Measurements from ENCODE around the gene CFAP99. TPM values are rescaled to one million over a fixed set of nuclear protein-coding genes. Genes with fewer than 3 reads are reported as not detected.

CFAP99 gene
- total RNA-seq, 2 experiments from 2014 or later: not detected

DNA sequence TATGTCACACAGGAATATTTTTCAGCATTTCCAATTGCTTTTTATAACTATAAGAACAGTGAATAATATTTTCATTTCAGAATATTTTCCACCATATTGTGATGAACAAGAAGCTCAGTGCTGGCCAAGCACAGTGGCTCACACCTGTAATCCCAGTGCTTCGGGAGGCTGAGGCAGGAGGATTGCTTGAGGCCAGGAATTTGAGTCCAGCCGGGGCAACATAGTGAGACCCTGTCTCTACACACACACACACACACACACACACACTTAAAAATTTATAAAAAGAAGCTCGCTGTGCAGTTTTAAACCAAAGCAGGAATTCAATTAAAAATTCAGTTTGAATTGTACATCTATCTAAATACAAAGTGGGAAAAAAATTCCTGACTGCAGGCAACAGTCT lies 3.5 kb upstream of the CFAP99 start:
- Mint-ChIP-seq H3K27me3 (ENCODE audit: low read depth) (peaks cover 41% of the 10 kb centered on the region), H3K4me1 (ENCODE audit: low read depth) (peaks cover 76% of the 10 kb centered on the region), H3K36me3 (ENCODE audit: low read depth) (no peaks in the 10 kb centered on the region), H3K27ac (no peak overlapping the region), H3K9me3 (ENCODE audit: insufficient read depth) (no peaks in the 10 kb centered on the region), H3K4me3 (no peak overlapping the region)
- DNase-seq (no peak), ATAC-seq (no peak)
- ChIA-PET CTCF (interaction anchor here (1.2 to 1.6 kb wide), 4 partner anchors 22 to 195 kb away, joined by 3 to 5 read pairs (median 5); no protein-coding TSS in a partner anchor), POLR2A (interaction anchor here (0.9 to 1.0 kb wide), 2 partner anchors 173 to 408 kb away, joined by 3 to 4 read pairs; partner anchors contain the start of genes HAUS3 and POLN)

DNA sequence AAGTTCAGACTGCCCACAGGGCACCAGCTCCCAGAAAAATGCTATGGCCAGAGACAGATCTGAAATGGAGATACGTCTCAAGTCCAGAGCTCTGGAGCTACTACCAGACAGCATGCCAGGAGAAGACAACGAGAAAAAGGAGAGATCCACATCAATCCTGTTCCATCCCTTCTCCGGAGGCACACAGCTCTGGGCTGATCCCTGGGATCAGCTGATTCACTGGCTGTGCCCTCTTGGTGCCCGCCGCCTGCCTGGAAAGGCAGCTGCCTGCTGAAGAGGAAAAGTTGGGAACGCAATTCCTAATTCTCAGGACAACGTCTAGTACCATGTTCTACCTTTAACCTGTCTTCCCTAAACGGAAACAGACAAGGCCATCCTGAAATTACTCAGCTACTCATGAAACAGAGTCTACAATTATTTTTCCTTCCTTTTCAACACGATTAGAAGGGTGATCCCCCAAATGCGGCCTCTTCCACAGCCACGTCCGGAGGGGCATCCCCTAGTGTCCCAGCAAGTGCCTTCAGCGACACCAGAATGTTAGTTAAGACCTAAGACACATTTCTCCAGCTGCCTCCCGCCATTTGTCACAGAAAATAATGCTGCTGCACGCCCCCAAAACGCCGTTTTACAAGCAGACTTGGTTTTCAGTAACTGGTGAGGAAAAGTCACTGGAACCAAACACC lies 2.7 kb upstream of the CFAP99 start:
- Mint-ChIP-seq H3K4me3 (peak overlapping the region; percentile 52), H3K27me3 (ENCODE audit: low read depth) (peaks cover 49% of the 10 kb centered on the region), H3K27ac (no peak overlapping the region), H3K36me3 (ENCODE audit: low read depth) (no peaks in the 10 kb centered on the region), H3K4me1 (ENCODE audit: low read depth) (peaks cover 73% of the 10 kb centered on the region), H3K9me3 (ENCODE audit: insufficient read depth) (no peaks in the 10 kb centered on the region)
- no peak for DNase-seq
- ChIA-PET POLR2A (interaction anchor here (0.5 to 1.0 kb wide), 4 partner anchors 52 to 620 kb away, joined by 3 to 4 read pairs (median 3); partner anchors contain the start of genes HAUS3 and POLN), CTCF (interaction anchor here (1.2 to 1.6 kb wide), 4 partner anchors 23 to 196 kb away, joined by 3 to 5 read pairs (median 5); no protein-coding TSS in a partner anchor)
- ATAC-seq: no peak

DNA sequence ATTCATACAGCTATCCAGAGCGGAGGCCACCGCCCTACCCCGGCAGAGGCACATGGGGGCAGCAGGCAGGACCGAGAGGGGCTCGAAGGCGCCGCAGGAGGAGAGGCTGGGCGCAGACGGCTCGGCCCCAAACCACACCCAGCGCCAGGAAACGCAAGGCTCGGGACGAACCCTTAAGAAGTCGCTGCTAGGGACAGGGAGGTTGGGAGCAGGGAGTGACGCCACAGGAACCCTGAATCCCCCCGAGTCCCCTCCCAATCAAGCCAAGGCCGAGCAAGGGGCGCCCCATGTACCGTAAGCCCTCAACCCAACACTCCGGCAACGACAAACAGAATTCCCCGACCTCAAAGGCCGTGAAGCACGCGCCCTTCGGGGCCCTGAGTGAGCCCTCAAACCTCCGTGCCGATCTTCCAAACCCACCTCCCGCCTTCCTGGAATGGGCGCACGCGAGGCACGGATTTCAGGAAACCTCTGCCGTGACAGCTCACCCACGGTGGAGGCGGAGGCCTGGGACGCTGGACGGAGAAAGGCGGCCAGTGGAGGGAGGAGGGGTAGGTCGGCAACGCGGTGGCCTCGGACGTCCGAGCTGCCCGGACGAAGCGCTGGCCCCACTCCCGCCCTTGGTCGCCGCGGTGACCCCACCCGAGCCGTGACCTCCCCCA lies 2.1 kb upstream of the CFAP99 start:
- CTCF ChIA-PET: interaction anchor here (1.2 to 1.6 kb wide), 3 partner anchors 23 to 197 kb away, joined by 5 read pairs; no protein-coding TSS in a partner anchor
- Mint-ChIP-seq H3K27me3 (ENCODE audit: low read depth) (peaks cover 50% of the 10 kb centered on the region), H3K4me1 (ENCODE audit: low read depth) (peaks cover 66% of the 10 kb centered on the region)

DNA sequence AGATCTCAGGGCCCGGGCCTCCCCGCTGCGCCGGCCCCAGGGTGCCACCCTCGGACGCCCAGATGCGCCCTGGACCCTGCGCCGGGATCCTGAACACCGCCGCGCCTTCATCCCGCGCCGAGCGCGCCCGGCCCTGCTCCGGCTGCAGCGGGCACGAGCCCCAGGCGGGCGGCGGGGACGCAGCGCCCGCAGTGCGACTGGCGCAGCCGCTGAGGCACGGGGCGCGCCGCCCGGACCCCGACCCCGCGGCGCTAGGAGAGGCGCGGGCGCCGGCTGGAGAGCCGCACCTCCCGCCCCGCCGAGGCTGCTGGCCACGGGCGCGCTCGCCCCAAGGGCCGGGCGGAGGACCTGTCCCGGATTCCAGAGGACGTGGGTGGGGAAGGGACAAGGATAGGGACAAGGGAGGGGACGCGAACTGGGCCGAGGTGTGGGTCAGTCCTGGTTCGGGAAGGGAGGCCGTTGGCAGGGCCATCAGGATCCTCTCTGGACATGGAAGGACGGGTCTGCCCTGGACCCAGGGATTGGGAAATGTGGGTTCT lies 1.5 kb upstream of the CFAP99 start:
- Mint-ChIP-seq H3K9me3 (ENCODE audit: insufficient read depth) (no peaks in the 10 kb centered on the region), H3K27ac (no peak overlapping the region), H3K36me3 (ENCODE audit: low read depth) (no peaks in the 10 kb centered on the region), H3K27me3 (ENCODE audit: low read depth) (peaks cover 56% of the 10 kb centered on the region), H3K4me1 (ENCODE audit: low read depth) (peaks cover 60% of the 10 kb centered on the region), H3K4me3 (peak overlapping the region; percentile 75)
- ChIA-PET CTCF (no interaction called here), POLR2A (no interaction called here)
- DNase-seq (no peak), ATAC-seq (no peak)

More for the DNA sequence above, 2.1 kb upstream of the CFAP99 start:
- ATAC-seq (no peak), DNase-seq (no peak)
- Mint-ChIP-seq H3K4me3 (peak overlapping the region; percentile 52), H3K27ac (no peak overlapping the region), H3K9me3 (ENCODE audit: insufficient read depth) (no peaks in the 10 kb centered on the region), H3K36me3 (ENCODE audit: low read depth) (no peaks in the 10 kb centered on the region)
- POLR2A ChIA-PET: interaction anchor here (0.6 kb wide), 1 partner anchor 621 kb away, joined by 3 read pairs; no protein-coding TSS in a partner anchor

DNA sequence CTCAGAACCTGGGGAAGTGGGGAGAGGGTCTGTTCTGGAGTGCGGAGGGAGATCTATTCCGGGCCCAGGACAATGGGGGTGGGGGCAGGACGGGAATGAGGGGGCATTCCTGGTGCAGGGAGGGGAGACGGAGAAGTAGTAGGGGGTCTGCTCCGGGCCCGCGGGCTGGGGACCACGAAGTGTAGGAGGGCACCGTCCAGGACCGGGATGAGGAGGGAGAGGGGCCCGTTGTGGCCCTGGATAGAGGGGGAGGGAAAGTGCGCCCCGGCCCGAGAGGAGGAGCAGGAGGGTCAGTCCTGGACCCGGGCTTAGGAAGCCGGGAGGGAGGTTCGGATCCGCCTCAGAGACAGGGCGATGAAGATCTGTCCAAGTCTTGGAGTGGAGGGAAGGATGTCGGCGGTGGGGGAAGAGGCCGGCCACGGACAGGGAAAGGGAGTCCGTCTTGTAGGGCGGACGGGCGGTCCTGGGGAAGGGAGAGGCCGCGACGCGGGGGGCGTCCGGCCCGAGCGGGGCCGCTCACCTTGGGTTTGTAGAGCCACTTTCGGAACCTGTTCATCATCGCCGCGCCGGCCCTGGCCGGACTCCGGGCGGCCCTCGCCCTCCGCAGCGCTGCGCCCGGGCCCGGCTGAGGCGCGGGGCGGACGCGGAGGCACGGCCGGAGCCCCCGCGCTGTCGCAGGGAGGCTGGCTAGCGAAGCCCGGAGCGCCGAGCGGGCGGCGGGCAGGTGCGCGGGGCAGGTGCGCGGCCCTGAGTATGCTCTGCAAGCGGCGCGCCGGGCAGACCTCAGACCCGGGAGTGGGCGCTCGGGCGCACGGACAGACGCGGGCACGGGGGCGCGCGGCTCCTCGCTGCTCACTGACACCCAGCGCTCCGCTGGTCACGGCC lies 748 bp upstream of the CFAP99 start, which contains the start of gene ZFYVE28:
TSS of gene ZFYVE28 (minus strand) at position 881 of the 885 bp plus-strand sequence. CDS start at position 559, 322 bp downstream.
- peak within 1 kb of the TSS; percentile 13 for H3K27ac Mint-ChIP-seq
- no peaks in the 10 kb centered on the region for H3K36me3 Mint-ChIP-seq (ENCODE audit: low read depth)
- no peak for ATAC-seq
- H3K4me1 Mint-ChIP-seq (ENCODE audit: low read depth): peaks cover 53% of the 10 kb centered on the region
- peaks cover 58% of the 10 kb centered on the region for H3K27me3 Mint-ChIP-seq (ENCODE audit: low read depth)
- DNase-seq: no peak
- no peaks in the 10 kb centered on the region for H3K9me3 Mint-ChIP-seq (ENCODE audit: insufficient read depth)
- ChIA-PET CTCF (interaction anchor here (1.3 to 1.5 kb wide), 2 partner anchors 197 to 198 kb away, joined by 4 to 6 read pairs; no protein-coding TSS in a partner anchor), POLR2A (interaction anchor here (0.9 to 1.4 kb wide), 3 partner anchors 15 to 127 kb away, joined by 3 to 6 read pairs (median 3); partner anchors contain the start of gene RNF4)
- peak within 1 kb of the TSS; percentile 76 for H3K4me3 Mint-ChIP-seq

DNA sequence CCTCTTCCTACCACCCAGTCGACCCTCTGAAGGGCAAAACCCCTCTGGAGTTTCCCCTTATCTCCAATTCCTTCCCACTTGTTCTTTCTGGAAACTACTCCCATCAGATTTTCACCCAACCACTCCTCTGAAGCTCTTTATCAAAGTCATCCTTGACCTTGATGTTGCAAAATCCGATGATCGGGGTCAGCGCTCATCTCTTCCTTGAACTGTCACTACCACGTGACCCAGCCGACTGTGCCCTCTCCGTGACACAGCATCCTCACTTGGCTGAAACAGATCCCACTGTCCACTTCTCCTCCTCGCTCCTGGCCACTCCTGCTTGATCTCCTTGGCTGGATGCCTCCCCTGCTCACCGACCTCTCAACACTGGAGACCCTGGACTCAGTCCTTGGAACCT lies 1.1 kb downstream of the CFAP99 start:
- ChIA-PET CTCF (interaction anchor here (1.0 to 2.9 kb wide), 8 partner anchors 12 to 200 kb away, joined by 3 to 11 read pairs (median 4); partner anchors contain the start of genes HAUS3, POLN and RNF4), POLR2A (interaction anchor here (1.3 to 1.4 kb wide), 2 partner anchors 49 to 129 kb away, joined by 3 to 6 read pairs; partner anchors contain the start of gene RNF4)
- Mint-ChIP-seq H3K9me3 (ENCODE audit: insufficient read depth) (no peaks in the 10 kb centered on the region), H3K4me3 (no peak overlapping the region), H3K36me3 (ENCODE audit: low read depth) (no peaks in the 10 kb centered on the region), H3K27ac (no peak overlapping the region), H3K4me1 (ENCODE audit: low read depth) (peaks cover 35% of the 10 kb centered on the region), H3K27me3 (ENCODE audit: low read depth) (peaks cover 52% of the 10 kb centered on the region)
- ATAC-seq (no peak), DNase-seq (no peak)

DNA sequence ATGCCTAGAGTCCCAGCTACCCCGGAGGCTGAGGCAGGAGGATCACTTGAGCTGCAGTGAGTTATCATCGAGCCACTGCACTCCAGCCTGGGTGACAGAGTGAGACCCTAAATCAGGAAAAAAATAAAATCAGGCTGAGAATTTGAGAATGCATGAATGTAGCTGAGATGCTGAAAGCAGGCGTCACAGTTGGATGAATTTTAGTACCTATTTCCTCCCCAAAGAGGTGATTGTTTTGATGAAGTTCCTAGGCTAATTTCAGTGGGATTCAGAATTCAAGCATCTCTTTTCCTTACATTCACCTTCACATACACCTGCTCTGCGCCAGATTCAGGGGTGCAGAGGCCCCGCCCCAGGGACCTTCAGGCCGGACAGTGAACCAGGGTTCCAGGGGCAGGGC lies 3.2 kb downstream of the CFAP99 start:
- ChIA-PET CTCF (interaction anchor here (0.9 to 2.9 kb wide), 2 partner anchors 40 to 202 kb away, joined by 4 to 11 read pairs; no protein-coding TSS in a partner anchor), POLR2A (interaction anchor here (0.5 to 1.4 kb wide), 3 partner anchors 9 to 542 kb away, joined by 3 read pairs; partner anchors contain the start of gene GRK4)
- H3K9me3 Mint-ChIP-seq (ENCODE audit: insufficient read depth): no peaks in the 10 kb centered on the region
- H3K27me3 Mint-ChIP-seq (ENCODE audit: low read depth): peaks cover 37% of the 10 kb centered on the region
- H3K27ac Mint-ChIP-seq: no peak overlapping the region
- no peak overlapping the region for H3K4me3 Mint-ChIP-seq
- no peaks in the 10 kb centered on the region for H3K36me3 Mint-ChIP-seq (ENCODE audit: low read depth)
- H3K4me1 Mint-ChIP-seq (ENCODE audit: low read depth): peaks cover 19% of the 10 kb centered on the region
- no peak for DNase-seq
- ATAC-seq: no peak

DNA sequence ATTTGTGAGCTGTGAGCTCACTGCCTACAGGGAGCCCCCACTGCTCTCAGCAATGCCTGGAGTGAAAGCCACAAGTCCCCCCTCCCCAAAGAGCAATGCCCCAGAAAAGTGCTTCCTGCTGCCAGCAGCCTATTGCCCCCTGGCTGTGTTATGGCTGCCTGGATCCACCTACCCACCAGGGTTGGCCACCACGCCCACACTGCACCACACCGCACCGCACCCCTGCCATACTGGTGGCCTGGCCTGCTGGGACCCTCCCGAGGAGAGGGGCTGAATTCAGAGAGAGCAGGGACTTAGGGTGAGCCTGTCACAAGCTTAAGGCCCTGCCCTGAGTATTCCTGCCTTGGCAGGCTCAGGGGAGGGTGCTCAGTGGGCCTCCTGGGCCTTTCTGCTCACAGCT lies 4.3 kb downstream of the CFAP99 start:
- H3K36me3 Mint-ChIP-seq (ENCODE audit: low read depth): no peaks in the 10 kb centered on the region
- no peaks in the 10 kb centered on the region for H3K9me3 Mint-ChIP-seq (ENCODE audit: insufficient read depth)
- POLR2A ChIA-PET: no interaction called here
- no peak for ATAC-seq
- no peak overlapping the region for H3K27ac Mint-ChIP-seq
- H3K4me3 Mint-ChIP-seq: no peak overlapping the region
- peaks cover 30% of the 10 kb centered on the region for H3K27me3 Mint-ChIP-seq (ENCODE audit: low read depth)
- no peak for DNase-seq
- H3K4me1 Mint-ChIP-seq (ENCODE audit: low read depth): peaks cover 12% of the 10 kb centered on the region
- CTCF ChIA-PET: interaction anchor here (1.1 kb wide), 1 partner anchor 19 kb away, joined by 4 read pairs; no protein-coding TSS in a partner anchor

DNA sequence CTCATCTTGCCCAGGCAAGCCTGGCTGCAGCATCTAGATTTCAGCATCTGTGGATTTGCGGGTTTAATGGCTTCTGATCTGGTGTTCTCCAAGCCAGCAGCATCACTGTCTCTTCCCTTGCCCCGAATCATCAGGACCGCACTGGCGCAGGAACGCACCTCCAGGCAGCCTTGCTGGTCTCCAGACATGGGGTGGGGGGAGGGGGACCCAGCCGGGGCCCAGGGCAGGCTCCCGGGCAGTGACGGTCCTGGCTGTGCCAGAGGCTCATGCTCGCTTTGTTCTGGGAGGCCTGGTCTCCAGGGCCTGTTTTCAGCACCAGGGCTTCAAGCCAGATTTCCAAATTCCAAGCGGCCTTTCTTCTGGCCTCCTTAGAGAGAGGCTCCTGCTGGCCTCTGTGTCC lies 4.9 kb downstream of the CFAP99 start:
- ChIA-PET CTCF (no interaction called here), POLR2A (no interaction called here)
- H3K27me3 Mint-ChIP-seq (ENCODE audit: low read depth): peaks cover 30% of the 10 kb centered on the region
- no peak for ATAC-seq
- DNase-seq: no peak
- H3K36me3 Mint-ChIP-seq (ENCODE audit: low read depth): no peaks in the 10 kb centered on the region
- H3K9me3 Mint-ChIP-seq (ENCODE audit: insufficient read depth): no peaks in the 10 kb centered on the region
- H3K27ac Mint-ChIP-seq: no peak overlapping the region
- peaks cover 12% of the 10 kb centered on the region for H3K4me1 Mint-ChIP-seq (ENCODE audit: low read depth)
- H3K4me3 Mint-ChIP-seq: no peak overlapping the region

DNA sequence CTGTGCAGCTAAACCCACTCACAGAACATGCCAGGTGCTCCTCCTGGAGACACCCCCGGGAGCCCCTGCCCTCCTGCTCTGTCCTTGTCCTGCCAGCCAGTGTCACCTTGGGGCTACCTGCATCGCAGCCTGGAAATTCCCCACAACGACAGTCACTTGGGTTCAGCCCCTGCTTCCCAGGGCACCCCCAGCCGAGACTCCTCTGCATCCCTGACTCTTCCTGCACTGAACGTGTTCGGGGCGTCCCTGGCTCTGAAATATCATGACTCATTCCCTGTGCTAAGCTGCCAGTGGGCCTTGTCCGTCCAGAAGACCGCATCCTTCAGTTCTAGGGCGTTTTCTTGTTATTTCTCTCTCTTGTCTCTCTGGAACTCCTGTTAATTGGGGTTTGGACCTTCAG lies 5.8 kb downstream of the CFAP99 start:
- Mint-ChIP-seq H3K9me3 (ENCODE audit: insufficient read depth) (no peaks in the 10 kb centered on the region), H3K4me3 (no peak overlapping the region), H3K27ac (no peak overlapping the region), H3K27me3 (ENCODE audit: low read depth) (peaks cover 25% of the 10 kb centered on the region), H3K36me3 (ENCODE audit: low read depth) (no peaks in the 10 kb centered on the region), H3K4me1 (ENCODE audit: low read depth) (peaks cover 6% of the 10 kb centered on the region)
- ChIA-PET CTCF (interaction anchor here (1.2 to 1.3 kb wide), 2 partner anchors 17 to 204 kb away, joined by 4 read pairs; no protein-coding TSS in a partner anchor), POLR2A (no interaction called here)
- ATAC-seq (no peak), DNase-seq (no peak)
